GM20431 (cell line): ENCODE measurements around the gene SMCR8.
"Not testable (repeated sequence)": the region's sequence is repeated elsewhere in the genome, so short reads cannot be mapped to it uniquely, and the experiment has no call there.

Experiments used
- in situ Hi-C: fragments of 300-500 bp; cut with MseI, MboI; formaldehyde crosslinking; loops from one replicate; pipeline ENCODE4 v1.15.0; 2020; ENCODE audit warnings: low sequenced_read_pairs; ENCODE audit not compliant: unreplicated experiment

SMCR8 gene

DNA sequence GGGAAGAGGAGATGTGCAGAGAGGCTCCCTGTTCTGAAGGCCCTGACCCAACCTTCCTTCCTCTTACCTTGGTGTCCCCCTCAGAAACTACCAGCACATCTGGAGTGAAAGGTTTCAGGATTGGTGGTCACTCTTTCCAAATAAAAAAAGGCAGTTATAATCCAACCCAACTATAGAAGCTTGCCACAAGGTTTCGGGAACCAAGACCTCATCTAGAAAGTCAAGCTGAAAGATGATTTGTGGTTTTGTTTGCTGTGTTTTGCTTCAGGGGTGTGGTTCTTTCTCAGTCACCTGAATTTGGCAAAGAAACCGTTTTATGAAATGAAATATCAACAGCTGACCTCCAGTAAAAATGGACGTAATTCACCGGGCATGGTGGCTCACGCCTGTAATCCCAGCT lies 28.9 kb downstream of the SMCR8 start:
- in situ Hi-C loops = no loop called here

DNA sequence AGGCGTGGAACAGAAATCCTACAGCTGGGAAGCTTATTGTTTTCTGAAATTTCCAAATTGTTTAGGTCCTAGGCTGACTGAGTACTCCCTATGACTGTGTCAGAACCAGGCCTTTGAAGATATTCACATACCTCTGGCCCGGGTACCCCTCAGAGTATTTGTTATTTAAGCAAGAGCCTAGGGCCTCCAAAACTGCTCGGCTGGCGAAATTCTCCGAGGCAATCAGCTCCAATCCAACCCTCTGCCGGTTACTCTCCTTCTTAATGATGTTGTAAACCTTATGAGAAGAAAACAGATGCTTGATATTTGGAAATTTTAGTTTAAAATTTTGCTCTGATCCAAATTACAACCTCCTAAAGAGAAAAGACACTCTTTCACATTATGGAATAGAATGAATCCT lies 38.4 kb downstream of the SMCR8 start:
- in situ Hi-C loops = no loop called here

DNA sequence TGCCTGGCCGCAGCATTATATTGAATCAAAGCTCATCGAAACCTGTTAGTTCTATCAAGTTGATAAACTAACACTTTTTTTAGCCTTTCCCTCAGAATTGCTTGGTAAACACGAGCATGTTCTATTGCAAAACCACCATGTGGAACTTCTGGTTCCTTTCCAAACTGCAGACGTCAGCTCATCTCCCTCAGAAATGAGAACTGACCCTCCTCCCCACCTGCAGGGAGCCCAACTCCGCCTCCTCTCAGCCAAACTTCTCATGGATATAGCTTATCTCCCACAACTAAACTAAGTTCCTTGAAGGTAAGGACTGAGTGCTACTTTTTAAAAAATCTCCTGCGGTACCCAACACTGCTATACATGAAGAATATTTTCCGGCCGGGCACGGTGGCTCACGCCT lies 41.5 kb downstream of the SMCR8 start:
- in situ Hi-C loops = no loop called here

DNA sequence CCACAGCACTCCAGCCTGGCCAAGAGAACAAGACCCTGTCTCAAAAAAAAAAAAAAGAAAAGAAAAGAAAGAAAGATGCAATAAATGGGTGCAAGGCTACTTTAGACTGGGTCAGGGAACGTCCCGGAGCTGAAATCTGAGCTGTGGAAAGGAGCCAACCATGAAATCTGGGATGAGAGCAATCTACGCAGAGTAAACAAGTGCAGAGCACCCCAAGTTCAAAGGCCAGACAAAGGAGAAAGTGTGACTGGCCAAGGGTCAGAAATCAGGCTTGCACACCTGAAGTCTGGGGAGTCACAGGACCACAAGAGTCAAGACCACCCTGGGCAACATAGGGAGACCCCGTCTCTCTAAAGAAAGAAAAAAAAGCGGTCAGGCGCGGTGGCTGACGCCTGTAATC lies 45.4 kb downstream of the SMCR8 start:
- in situ Hi-C loops = no loop called here

DNA sequence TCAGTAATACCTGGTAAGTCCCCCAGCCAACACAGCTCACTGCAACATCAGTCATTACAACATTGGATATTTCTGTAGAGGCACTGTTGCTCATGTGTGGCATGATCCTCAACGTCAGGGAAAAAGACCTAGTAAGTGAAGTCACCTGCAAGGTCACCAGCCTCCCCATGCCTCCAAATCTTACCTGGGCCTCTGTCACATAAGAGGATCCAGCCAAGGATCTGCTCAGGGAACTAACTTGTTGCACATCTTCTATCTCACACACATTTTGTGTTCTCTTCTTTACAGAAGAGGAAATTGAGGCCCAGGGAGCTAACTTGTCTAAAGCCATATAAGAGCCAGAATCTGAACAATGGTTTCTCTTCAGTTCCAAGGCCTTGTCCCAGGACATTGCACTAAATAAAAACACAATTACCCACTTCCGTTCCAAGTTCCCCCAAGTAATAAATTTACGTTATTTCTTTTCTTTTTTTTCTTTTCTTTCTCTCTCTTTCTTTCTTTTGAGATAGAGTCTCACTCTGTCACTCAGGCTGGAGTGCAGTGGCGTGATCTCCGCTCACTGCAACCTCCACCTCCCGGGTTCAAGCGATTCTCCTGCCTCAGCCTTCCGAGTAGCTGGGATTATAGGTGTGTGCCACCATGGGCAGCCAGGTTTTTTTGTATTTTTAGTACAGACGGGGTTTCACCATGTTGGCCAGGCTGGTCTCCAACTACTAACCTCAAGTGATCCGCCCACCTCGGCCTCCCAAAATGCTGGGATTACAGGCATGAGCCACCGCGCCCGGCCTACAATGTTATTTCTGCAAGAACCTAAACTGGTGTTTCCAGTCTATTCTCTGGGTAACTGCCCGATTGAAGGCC lies 47.0 kb downstream of the SMCR8 start:
- in situ Hi-C loops = no loop called here

DNA sequence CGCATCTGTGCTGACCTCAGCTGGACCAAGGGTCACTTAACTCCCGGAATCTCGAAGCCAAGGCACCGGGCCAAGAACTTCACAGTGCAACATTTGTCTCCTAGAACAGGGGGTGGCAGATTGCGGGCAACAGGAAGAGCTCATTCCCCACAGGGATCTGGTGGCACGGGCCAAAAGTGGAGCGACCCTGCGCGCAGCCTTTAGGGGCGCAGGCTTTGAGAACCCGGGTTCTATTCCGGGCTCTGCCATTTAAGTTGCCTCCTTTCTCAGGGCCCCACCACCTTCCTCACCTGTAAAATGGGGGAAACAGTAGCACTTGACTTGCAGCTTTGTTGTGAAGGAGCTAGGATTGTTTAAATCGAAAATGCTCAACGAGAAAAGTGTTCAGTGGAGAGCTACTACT lies 47.6 kb downstream of the SMCR8 start:
- in situ Hi-C loops = no loop called here

DNA sequence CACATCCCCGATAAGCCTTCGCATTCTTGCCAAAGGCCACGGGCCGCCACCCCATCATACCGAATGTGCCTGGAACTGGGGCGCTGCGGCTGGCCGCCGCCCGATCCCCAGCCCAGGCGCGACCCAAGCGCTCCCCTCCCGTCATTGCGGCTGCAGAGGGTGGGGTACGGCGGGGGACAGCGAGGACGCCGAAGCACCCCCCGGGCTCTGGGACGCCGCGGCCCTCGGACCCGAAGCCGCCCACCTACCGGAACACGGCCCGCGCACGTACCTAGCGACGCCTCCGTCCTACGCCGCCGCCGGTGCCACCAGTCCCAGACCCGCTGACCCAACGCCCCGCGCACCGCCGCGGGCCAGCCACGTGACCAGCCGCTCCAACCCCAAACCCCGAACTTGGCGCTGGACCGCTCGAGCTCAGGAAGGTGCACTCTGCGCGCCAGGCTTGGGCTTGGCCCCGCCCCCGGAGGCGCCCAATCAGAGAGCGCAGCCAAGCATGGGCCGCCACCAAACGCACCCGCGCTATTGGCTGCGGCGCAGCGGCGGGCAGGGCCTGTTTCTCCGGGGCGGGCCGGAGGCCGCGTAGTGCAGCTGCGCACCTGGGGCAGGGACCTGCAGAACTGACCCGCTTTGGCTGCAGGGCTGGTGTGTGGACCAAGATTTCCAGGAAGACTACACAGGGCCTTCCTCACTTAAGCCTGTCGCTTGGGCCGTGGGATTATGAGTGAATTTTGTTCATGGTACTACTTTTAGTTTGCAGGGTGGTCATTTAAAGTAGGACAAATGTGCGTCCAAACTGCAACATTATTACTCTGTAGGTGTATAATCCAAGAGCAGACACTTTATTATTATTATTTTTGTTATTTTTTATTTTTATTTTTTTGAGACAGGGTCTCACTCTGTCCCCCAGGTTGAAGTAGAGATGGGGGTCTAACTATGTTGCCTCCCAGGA lies 48.3 kb downstream of the SMCR8 start, which contains the start of gene SHMT1:
Gene SHMT1 (minus strand): TSS at position 450 of the 949 bp plus-strand sequence. CDS start 7,569 bp downstream, outside the sequence.
- in situ Hi-C loops = no loop called here

DNA sequence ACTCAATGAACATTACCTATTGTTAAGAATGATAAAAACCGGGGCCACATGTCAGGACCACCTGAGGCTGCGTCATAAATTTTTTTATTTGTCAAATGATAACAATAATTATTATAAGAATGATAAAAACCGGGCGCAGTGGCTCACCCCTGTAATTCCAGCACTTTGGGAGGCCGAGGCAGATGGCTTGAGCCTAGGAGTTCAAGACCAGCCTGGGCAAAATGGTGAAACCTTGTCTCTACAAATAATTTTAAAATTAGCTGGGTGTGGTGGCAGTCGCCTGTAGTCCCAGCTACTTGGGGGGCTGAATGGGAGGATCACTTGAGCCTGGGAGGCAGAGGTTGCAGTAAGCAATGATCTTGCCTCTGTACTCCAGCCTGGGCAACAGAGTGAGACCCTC lies 49.1 kb downstream of the SMCR8 start:
- in situ Hi-C loops = no loop called here

DNA sequence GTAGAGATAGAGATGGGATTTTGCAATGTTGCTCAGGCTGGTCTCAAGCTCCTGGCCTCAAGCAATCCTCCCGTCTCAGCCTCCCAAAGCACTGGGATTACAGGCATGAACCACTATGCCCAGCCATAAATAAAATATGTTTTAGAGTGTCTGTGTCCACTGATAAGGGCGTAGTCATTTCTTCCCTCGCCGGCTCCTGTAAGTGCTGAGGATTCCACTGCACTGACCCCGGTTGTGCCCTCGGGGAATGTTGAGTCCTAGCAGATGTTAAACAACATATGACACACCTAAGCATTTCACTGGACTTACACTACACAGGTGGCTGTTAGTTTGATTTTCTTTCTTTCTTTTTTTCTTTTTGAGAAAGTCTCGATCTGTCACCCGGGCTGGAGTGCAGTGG lies 53.9 kb downstream of the SMCR8 start:
- in situ Hi-C loops = no loop called here

DNA sequence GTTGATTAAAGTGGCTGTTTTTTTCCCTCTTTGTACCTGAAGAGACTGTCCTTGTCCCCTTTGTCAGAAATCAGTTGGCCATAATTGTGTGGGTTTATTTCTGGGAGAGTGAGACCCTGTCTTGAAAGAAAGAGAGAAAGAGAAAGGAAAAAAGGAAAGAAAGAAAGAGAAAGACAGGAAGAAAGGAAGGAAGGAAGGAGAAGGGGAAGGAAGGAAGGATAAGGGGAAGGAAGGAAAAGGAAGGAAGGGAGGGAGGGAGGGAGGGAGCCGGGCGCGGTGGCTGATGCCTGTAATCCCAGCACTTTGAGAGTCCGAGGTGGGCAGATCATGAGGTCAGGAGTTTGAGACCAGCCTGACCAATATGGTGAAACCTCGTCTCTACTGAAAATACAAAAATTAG lies 55.7 kb downstream of the SMCR8 start:
- in situ Hi-C loops = no loop called here

DNA sequence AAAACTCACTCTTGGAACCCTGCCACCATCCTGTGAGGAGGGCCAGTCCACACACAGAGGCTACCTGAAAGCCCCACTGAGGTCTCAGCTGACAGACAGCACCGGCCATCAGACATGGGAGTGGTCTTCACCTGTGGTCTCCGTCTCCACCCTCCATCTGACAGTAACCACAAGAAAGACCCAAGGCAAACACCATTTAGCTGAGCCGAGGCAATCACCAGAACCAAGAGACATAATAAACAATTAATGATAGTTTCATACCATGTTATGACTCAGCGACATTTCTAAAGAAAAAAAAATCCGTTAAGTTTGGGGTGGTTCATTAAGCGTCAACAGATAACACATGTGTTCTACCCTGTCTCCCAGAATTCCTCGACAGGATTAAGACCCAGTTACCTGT lies 56.4 kb downstream of the SMCR8 start:
- in situ Hi-C loops = no loop called here

DNA sequence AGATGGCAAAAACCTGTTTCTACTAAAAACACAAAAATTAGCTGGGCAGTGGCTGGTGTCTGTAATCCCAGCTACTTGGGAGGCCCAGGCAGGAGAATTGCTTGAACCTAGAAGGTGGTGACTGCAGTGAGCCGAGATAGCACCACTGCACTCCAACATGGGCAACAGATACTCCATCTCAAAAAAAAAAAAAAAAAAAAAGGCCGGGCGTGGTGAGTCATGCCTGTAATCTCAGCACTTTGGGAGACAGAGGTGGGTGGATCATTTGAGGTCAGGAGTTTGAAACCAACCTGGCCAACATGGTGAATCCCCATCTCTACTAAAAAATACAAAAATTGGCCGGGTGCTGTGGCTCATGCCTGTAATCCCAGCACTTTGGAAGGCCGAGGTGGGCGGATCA lies 58.1 kb downstream of the SMCR8 start:
- in situ Hi-C loops = not testable (repeated sequence)

DNA sequence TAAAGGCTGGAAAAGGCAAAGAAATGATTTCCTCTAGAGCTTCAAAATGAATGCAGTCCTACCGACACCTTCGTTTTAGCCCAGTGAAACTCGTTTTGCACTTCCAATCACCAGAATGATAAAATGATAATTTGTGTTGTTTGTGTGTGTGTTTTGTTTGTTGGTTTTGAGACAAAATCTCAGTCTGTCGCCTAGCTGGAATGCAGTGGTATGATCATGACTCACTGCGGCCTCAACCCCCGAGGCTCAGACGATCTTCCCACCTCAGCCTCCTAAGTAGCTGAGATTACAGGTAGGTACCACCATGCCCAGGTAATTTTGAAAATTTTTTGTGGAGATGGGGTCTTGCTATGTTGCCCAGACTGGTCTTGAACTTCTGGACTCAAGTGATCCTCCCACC lies 59.1 kb downstream of the SMCR8 start:
- in situ Hi-C loops = no loop called here
